ENCODE results near the gene HEATR3. TPM values are rescaled to one million over a fixed set of nuclear protein-coding genes. Genes with fewer than 3 reads are reported as not detected.

The HEATR3 gene
- total and polyA plus RNA-seq, 2 of the 13 experiments (the other 11 are each of a cell fraction or from before 2014, with no cell fraction given) = 22.4 to 52.4 TPM

DNA sequence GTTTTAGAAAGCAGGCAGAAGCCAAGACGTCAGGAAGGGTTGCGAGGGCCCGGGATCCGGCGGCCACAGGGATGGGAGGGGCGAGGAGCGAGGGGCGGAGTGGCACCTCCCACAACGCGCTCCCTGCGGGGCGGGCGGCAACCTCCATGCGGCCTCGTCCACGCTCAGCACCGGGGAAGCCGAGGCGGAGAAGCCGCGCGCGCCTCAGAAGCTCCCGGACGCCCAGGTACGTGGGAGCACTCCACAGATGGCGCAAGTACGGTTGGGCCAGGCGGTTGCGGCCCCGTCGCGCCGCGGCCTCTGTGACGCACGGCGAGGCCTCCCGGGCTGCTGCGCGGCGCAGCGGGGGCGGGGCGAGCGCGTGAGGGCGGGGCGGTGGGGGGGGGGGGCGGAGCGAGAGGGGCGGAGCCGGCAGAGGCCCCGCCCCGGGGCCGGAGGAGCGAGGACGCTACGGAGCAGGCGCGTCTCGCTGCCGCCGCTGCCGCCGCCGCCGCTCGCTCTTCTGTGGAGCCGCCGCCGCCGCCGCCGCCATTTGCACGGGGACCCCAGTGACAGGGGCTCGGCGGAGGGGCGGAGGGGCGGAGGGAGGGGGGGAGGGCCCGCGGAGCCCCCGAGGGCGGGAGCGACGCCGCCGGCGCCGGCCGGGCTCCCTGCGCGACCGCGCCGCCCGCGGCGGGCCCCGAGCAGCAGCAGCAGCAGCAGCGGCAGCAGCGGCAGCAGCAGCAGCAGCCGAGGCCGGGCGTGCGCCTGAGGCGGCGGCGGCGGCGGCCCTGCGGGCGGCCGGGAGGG lies 87.2 kb downstream of the HEATR3 start, which contains the start of gene TENT4B (continued):
- TF ChIP-seq, protein P1, sequence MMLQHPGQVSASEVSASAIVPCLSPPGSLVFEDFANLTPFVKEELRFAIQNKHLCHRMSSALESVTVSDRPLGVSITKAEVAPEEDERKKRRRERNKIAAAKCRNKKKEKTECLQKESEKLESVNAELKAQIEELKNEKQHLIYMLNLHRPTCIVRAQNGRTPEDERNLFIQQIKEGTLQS (CRISPR knock-in tag; IDR thresholded peaks at IDR 0.05) = peak; percentile 47; the same call in 1 of the 2 replicates
- TF ChIP-seq, protein P2, sequence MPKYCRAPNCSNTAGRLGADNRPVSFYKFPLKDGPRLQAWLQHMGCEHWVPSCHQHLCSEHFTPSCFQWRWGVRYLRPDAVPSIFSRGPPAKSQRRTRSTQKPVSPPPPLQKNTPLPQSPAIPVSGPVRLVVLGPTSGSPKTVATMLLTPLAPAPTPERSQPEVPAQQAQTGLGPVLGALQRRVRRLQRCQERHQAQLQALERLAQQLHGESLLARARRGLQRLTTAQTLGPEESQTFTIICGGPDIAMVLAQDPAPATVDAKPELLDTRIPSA (CRISPR knock-in tag; IDR thresholded peaks at IDR 0.05; ENCODE audit: borderline replicate concordance) = peak; percentile 86; the same call in 1 of the 2 replicates
- TF ChIP-seq, protein P3, sequence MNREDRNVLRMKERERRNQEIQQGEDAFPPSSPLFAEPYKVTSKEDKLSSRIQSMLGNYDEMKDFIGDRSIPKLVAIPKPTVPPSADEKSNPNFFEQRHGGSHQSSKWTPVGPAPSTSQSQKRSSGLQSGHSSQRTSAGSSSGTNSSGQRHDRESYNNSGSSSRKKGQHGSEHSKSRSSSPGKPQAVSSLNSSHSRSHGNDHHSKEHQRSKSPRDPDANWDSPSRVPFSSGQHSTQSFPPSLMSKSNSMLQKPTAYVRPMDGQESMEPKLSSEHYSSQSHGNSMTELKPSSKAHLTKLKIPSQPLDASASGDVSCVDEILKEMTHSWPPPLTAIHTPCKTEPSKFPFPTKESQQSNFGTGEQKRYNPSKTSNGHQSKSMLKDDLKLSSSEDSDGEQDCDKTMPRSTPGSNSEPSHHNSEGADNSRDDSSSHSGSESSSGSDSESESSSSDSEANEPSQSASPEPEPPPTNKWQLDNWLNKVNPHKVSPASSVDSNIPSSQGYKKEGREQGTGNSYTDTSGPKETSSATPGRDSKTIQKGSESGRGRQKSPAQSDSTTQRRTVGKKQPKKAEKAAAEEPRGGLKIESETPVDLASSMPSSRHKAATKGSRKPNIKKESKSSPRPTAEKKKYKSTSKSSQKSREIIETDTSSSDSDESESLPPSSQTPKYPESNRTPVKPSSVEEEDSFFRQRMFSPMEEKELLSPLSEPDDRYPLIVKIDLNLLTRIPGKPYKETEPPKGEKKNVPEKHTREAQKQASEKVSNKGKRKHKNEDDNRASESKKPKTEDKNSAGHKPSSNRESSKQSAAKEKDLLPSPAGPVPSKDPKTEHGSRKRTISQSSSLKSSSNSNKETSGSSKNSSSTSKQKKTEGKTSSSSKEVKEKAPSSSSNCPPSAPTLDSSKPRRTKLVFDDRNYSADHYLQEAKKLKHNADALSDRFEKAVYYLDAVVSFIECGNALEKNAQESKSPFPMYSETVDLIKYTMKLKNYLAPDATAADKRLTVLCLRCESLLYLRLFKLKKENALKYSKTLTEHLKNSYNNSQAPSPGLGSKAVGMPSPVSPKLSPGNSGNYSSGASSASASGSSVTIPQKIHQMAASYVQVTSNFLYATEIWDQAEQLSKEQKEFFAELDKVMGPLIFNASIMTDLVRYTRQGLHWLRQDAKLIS (CRISPR knock-in tag; IDR thresholded peaks at IDR 0.05) = 0 out of 2 replicates have a peak, but pooled peaks have one; percentile 53
- TF ChIP-seq NCOA2 (CRISPR knock-in tag; IDR thresholded peaks at IDR 0.05) = no peak
- TF ChIP-seq CHD4 (IDR thresholded peaks at IDR 0.05; ENCODE audit: borderline replicate concordance, low read length) = no peak
- TF ChIP-seq TARDBP (CRISPR knock-in tag; IDR thresholded peaks at IDR 0.05) = peak; percentile 67
- no peak for TF ChIP-seq STAT5B (CRISPR knock-in tag; IDR thresholded peaks at IDR 0.05)
- TF ChIP-seq, protein P4, sequence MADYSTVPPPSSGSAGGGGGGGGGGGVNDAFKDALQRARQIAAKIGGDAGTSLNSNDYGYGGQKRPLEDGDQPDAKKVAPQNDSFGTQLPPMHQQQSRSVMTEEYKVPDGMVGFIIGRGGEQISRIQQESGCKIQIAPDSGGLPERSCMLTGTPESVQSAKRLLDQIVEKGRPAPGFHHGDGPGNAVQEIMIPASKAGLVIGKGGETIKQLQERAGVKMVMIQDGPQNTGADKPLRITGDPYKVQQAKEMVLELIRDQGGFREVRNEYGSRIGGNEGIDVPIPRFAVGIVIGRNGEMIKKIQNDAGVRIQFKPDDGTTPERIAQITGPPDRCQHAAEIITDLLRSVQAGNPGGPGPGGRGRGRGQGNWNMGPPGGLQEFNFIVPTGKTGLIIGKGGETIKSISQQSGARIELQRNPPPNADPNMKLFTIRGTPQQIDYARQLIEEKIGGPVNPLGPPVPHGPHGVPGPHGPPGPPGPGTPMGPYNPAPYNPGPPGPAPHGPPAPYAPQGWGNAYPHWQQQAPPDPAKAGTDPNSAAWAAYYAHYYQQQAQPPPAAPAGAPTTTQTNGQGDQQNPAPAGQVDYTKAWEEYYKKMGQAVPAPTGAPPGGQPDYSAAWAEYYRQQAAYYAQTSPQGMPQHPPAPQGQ (CRISPR knock-in tag; IDR thresholded peaks at IDR 0.05; ENCODE audit: borderline replicate concordance) = no peak
- TF ChIP-seq RAD21 (CRISPR knock-in tag; IDR thresholded peaks at IDR 0.05) = peak; percentile 57
- no peak for TF ChIP-seq ZKSCAN1 (IDR thresholded peaks at IDR 0.05; ENCODE audit: low read length)
- no peak for TF ChIP-seq NCOA5 (CRISPR knock-in tag; IDR thresholded peaks at IDR 0.05)
- TF ChIP-seq, protein P5, sequence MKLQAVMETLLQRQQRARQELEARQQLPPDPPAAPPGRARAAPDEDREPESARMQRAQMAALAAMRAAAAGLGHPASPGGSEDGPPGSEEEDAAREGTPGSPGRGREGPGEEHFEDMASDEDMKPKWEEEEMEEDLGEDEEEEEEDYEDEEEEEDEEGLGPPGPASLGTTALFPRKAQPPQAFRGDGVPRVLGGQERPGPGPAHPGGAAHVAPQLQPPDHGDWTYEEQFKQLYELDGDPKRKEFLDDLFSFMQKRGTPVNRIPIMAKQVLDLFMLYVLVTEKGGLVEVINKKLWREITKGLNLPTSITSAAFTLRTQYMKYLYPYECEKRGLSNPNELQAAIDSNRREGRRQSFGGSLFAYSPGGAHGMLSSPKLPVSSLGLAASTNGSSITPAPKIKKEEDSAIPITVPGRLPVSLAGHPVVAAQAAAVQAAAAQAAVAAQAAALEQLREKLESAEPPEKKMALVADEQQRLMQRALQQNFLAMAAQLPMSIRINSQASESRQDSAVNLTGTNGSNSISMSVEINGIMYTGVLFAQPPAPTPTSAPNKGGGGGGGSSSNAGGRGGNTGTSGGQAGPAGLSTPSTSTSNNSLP (IDR thresholded peaks at IDR 0.05; ENCODE audit: low read depth, low read length) = no peak
- TF ChIP-seq IRX3 (CRISPR knock-in tag; IDR thresholded peaks at IDR 0.05; ENCODE audit: borderline replicate concordance, low read depth) = peak; percentile 54; the same call in 1 of the 2 replicates
- peak; percentile 85 for TF ChIP-seq HOXA3 (CRISPR knock-in tag; IDR thresholded peaks at IDR 0.05)
- TF ChIP-seq PLRG1 (conservative IDR thresholded peaks at IDR 0.05) = no peak
- TF ChIP-seq ZNF317 (CRISPR knock-in tag; IDR thresholded peaks at IDR 0.05) = peak; percentile 76
- TF ChIP-seq, protein P6, sequence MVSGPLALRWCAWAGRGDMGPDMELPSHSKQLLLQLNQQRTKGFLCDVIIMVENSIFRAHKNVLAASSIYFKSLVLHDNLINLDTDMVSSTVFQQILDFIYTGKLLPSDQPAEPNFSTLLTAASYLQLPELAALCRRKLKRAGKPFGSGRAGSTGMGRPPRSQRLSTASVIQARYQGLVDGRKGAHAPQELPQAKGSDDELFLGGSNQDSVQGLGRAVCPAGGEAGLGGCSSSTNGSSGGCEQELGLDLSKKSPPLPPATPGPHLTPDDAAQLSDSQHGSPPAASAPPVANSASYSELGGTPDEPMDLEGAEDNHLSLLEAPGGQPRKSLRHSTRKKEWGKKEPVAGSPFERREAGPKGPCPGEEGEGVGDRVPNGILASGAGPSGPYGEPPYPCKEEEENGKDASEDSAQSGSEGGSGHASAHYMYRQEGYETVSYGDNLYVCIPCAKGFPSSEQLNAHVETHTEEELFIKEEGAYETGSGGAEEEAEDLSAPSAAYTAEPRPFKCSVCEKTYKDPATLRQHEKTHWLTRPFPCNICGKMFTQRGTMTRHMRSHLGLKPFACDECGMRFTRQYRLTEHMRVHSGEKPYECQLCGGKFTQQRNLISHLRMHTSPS (CRISPR knock-in tag; IDR thresholded peaks at IDR 0.05; ENCODE audit: low read depth) = no peak

Measured in HepG2 (cell line).